ENCODE data around the gene CNP. TPM values are rescaled to one million over a fixed set of nuclear protein-coding genes. Genes with fewer than 3 reads are reported as not detected.

Gene CNP
- total and polyA plus RNA-seq, 2 of the 8 experiments (the other 6 are each of a cell fraction or from before 2014, with no cell fraction given) = 21.9 to 60.6 TPM

- Histone ChIP-seq H3K36me3 (ENCODE audit: control insufficient read depth in 2 of 4, insufficient read depth in 4 of 4, low read length in 3 of 4) (peaks cover 13 to 30% (median 15%) of the 10 kb centered on the region in 4 experiments; a peak in 6 of 8 replicates), H2BK15ac (ENCODE audit: low read length) (no peak overlapping the region), H3K23me2 (ENCODE audit: low read depth, low read length) (peaks cover 6% of the 10 kb centered on the region; the same call in 1 of the 2 replicates), H3K23ac (ENCODE audit: insufficient read length) (no peak overlapping the region), H3K56ac (replicated peaks; ENCODE audit: insufficient read length, low read depth, low read length) (no peak overlapping the region), H3K14ac (ENCODE audit: insufficient read length) (no peak overlapping the region), H2BK120ac (replicated peaks; ENCODE audit: low read depth, low read length) (no peak overlapping the region), H3K4me1 (replicated peaks in 1 of 4; ENCODE audit: control insufficient read depth in 3 of 4, insufficient read depth in 4 of 4, low read length in 3 of 4) (peaks cover 2 to 16% (median 5%) of the 10 kb centered on the region in 4 experiments), H3K9ac (replicated peaks in 1 of 4; ENCODE audit: extremely low read depth in 1 of 4, low read depth in 3 of 4, low read length in 3 of 4) (no peak overlapping the region), H4K91ac (replicated peaks; ENCODE audit: insufficient read length, low read length) (no peak overlapping the region), H2BK12ac (ENCODE audit: low read depth, low read length) (no peak overlapping the region), H2AFZ (ENCODE audit: low read length) (no peak overlapping the region), H3K4me2 (ENCODE audit: insufficient read depth in 1 of 2, low read depth in 2 of 2, low read length in 2 of 2) (no peak overlapping the region), H3K27ac (ENCODE audit: low read depth, low read length) (no peak overlapping the region), H4K20me1 (replicated peaks in 1 of 2; ENCODE audit: control insufficient read depth in 1 of 2, insufficient read depth in 2 of 2, low read length in 2 of 2) (no peaks in the 10 kb centered on the region), H3K4me3 (ENCODE audit: extremely low read depth in 1 of 4, insufficient read depth in 2 of 4, low read depth in 3 of 4, low read length in 4 of 4) (no peak overlapping the region), H3K4ac (replicated peaks; ENCODE audit: insufficient read length, low read depth, low read length) (no peak overlapping the region), H4K5ac (ENCODE audit: insufficient read length, low read depth, low read length) (no peak overlapping the region), H3K79me2 (ENCODE audit: control insufficient read depth in 1 of 2, insufficient read depth in 2 of 2, low read length in 2 of 2) (peaks cover 7 to 15% of the 10 kb centered on the region in 2 experiments), H3K79me1 (ENCODE audit: low read depth, low read length) (0 out of 2 replicates have a peak, but pooled peaks cover 2% of the 10 kb centered on the region), H3K18ac (ENCODE audit: extremely low read depth, low read length) (no peak overlapping the region; the same call in 1 of the 2 replicates), H4K8ac (ENCODE audit: extremely low read depth, insufficient read depth, low read length) (peak overlapping the region; percentile 22; the same call in 1 of the 2 replicates), H2BK5ac (ENCODE audit: low read depth, low read length) (peak overlapping the region; percentile 56; the same call in 1 of the 2 replicates), H2BK20ac (ENCODE audit: low read length) (no peak overlapping the region), H3K27me3 (replicated peaks in 1 of 4; ENCODE audit: control insufficient read depth in 3 of 4, extremely low read depth in 1 of 4, insufficient read depth in 3 of 4, low read length in 3 of 4) (no peaks in the 10 kb centered on the region), H2AK5ac (ENCODE audit: low read depth, low read length) (no peak overlapping the region; the same call in 1 of the 2 replicates), H3K9me3 (ENCODE audit: insufficient read depth in 2 of 2, low read depth in 1 of 2, low read length in 1 of 2) (no peaks in the 10 kb centered on the region)
- ChIA-PET CTCF (ENCODE audit: partially characterized antibody) (interaction anchor here (0.5 to 38.8 kb wide), 20 partner anchors 7 to 504 kb away, joined by 3 to 1084 read pairs (median 4); partner anchors contain the start of genes DHX58, DNAJC7, HSPB9 and KAT2A), POLR2A (ENCODE audit: partially characterized antibody) (interaction anchor here (0.7 to 6.0 kb wide), 10 partner anchors 7 to 500 kb away, joined by 4 to 51 read pairs (median 4); partner anchors contain the start of genes CNP, DHX58, DNAJC7 and ZNF385C)
- 89% methylated on average over 15 of the region's 15 CpGs; no CpG with 5 or more reads in 1 of the 2 experiments for WGBS, 2 experiments (ENCODE audit: extremely low coverage in 1 of 2, insufficient coverage in 1 of 2, insufficient read length in 1 of 2, insufficient replicate concordance in 2 of 2, low coverage in 1 of 2, low lambda C conversion rate in 2 of 2, missing lambda C conversion rate in 1 of 2)
- TF ChIP-seq CEBPB (IDR thresholded peaks at IDR 0.05; ENCODE audit: low read depth, low read length) = peak; percentile 62
- no peak for TF ChIP-seq SIRT6 (IDR thresholded peaks at IDR 0.05; ENCODE audit: low read length)
- FAIRE-seq (no peak), DNase-seq (ENCODE audit: low read depth in 1 of 2, low spot score in 2 of 2) (no peak)
Measured at GRCh38 chr17:42023524-42024349, 57.1 kb downstream of the CNP start.

All from H1 (cell line).